Neuron (in vitro differentiated cells): Measurements from ENCODE around the gene TNIK.

Experiments used
- H2AFZ ChIP-seq: one replicate; pipeline ENCODE4 v1.6.1; 2013; ENCODE audit warnings: low read depth, mild to moderate bottlenecking, inconsistent platforms, low read length, moderate library complexity
- H3K27me3 ChIP-seq: one replicate; pipeline ENCODE4 v1.6.1; 2013; ENCODE audit warnings: low read length; ENCODE audit not compliant: insufficient read depth
- H3K36me3 ChIP-seq: one replicate; pipeline ENCODE4 v1.6.1; 2013; ENCODE audit warnings: low read length; ENCODE audit not compliant: insufficient read depth
- H3K4me1 ChIP-seq: one replicate; pipeline ENCODE4 v1.6.1; 2013; ENCODE audit warnings: low read length; ENCODE audit not compliant: insufficient read depth
- H3K4me3 ChIP-seq: 2 replicates; pipeline ENCODE4 v1.5.1; 2013; ENCODE audit warnings: mild to moderate bottlenecking, low read length, moderate library complexity
- H3K9me3 ChIP-seq: one replicate; pipeline ENCODE4 v1.6.1; 2013; ENCODE audit warnings: low read length

The TNIK gene

DNA sequence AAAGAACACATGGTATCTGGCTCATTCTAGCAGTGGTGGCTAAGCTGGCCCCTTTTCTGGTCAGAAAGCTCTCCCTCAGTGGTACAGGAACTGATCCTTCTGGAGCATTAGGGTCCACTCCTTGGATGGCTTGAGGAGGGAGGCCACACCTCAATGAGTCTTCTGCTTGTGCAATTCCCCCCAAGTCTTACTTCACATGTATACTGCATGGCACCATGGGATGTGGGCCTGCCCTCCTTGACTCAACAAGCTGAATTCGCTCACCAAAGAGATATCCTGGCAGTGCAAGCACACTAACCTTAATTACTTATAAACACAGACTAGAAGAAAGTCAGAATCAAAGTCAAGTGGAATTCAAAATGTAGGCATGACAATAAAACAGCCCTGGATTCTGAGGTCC lies 299.9 kb downstream of the TNIK start:
- no peaks in the 10 kb centered on the region for H3K27me3 ChIP-seq
- no peak overlapping the region for H2AFZ ChIP-seq
- peaks cover 28% of the 10 kb centered on the region for H3K36me3 ChIP-seq
- H3K9me3 ChIP-seq, result peaks cover 7% of the 10 kb centered on the region
- H3K4me1 ChIP-seq, result peaks cover 6% of the 10 kb centered on the region
- H3K4me3 ChIP-seq, result no peak overlapping the region

DNA sequence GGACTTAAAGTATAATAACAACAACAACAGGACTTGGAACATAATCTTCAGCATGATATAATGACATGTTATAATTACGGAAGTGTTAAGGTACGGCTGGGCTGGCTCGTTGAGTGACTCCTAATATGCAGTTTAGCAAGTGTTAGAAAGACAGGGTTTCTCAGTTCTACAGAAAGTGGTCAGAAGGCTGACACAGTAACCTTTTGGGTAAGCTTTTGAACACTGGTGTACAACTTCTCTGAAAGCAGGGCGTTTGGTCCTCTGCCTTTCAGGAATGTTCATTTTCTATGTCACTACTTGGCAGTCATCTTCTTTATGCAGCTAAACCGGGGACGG lies 300.4 kb downstream of the TNIK start:
- H3K36me3 ChIP-seq, result peaks cover 28% of the 10 kb centered on the region
- peaks cover 7% of the 10 kb centered on the region for H3K9me3 ChIP-seq
- no peaks in the 10 kb centered on the region for H3K27me3 ChIP-seq
- H3K4me1 ChIP-seq, result peaks cover 9% of the 10 kb centered on the region
- no peak overlapping the region for H2AFZ ChIP-seq
- H3K4me3 ChIP-seq, result no peak overlapping the region

DNA sequence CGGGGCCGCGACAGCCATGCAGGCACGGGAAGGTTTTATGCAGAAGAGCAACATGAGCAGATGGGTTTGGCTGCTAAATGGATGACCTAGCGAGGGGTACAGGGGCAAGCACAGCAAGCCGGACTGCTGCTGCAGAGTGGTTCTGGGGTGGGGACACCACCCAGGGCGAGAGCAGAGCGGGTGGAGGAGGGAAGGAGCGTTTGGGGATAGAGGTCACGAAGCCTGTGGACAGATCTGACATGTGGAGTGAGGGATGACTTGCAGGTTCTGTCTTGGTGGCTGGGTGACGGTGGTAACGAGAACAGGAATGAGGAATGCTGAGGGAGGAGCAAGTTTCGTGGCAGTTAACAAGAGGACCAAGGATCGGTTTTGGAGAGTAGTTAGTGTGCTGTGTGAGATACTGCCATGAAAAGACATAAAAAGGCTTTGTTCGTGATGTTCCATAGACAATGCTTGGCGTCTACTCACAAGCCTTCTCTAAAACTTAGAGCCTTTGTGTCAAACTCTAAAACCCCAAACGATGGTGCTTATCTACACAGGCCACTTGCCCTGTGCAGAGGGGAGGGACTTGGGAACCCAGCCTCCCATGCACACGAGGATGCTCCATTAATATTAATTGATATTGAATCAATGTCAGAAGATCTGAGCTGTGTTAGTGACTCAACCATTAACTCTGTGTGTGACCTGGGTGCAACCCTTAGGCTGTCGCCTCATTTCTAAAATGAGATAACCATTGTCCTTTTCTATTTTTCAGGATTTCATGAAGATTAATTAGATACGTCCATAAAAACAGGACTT lies 301.0 kb downstream of the TNIK start:
- Histone ChIP-seq H3K9me3 (peaks cover 7% of the 10 kb centered on the region), H3K36me3 (peaks cover 28% of the 10 kb centered on the region), H3K4me3 (no peak overlapping the region), H3K27me3 (no peaks in the 10 kb centered on the region), H2AFZ (no peak overlapping the region), H3K4me1 (peaks cover 9% of the 10 kb centered on the region)

DNA sequence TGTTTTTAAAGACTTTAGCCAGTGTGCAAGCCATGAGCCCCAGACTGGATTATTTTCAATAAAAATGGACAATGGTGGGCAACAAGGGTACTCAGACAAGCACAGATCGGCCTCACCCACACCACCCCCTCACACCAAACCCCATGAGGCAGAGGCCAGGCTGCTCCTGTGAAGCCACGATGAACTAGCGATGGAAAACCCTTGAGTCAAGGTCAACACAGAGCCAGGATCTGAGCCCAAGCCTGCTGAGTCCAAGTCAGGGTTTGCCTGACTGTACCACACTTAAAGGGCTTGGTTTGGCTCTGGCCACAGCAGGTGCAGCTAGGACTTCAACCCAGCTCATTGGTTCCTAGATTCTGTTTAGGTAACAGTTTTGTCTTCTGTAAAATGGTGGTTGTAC lies 302.2 kb downstream of the TNIK start:
- Histone ChIP-seq H3K4me1 (peaks cover 9% of the 10 kb centered on the region), H3K36me3 (peaks cover 27% of the 10 kb centered on the region), H2AFZ (no peak overlapping the region), H3K27me3 (no peaks in the 10 kb centered on the region), H3K4me3 (no peak overlapping the region), H3K9me3 (peaks cover 3% of the 10 kb centered on the region)

DNA sequence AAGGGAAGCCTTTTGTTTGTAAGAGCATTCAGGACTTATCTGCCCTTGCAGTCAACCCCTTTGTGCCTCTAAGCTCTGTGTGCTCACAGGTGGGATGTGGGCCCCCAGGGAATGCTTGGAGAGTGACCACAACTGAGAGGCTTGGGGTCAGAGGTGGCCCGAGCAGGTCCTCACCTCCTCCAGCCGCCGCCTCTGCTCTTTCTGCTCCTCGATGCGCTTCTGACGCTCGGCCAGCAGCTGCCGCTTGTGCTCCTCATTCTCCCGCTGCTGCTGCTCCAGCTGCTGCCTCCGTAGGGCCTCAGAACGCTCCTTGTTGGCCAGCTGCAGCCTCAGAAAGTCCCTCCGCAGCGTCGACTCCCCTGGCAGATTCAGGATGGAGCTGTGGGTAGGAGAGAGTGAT lies 302.9 kb downstream of the TNIK start:
- H3K36me3 ChIP-seq, result peaks cover 25% of the 10 kb centered on the region

DNA sequence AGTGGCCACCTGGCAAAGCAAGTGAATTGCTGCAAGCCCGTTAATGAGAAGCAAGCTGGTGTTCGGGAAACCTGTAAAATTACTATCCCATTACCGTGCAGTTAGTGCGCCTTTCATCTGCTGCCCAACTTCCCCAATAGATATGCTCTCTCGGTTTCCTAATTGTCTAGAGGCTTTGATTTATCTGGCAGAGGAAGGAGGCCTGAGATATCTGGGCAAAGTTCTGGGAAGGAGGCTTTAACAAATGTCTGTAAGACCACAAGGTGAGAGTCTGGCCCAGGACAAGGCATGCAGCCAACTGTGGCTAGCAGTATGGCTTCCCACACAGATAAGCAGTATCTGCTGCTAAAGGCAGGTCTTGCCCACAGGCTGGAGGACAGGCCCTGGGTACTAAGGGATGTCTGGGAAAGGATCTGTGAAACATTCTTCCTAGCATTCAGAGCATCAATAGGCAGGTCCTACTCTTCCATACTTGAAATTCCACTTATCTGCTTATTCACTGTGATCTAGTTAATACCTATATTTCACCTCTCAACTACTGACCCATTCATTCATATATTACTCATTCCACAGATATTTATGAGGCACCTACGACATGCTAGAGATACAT lies 303.7 kb downstream of the TNIK start:
- Histone ChIP-seq H3K4me3 (no peak overlapping the region), H3K36me3 (peaks cover 27% of the 10 kb centered on the region)

More for the DNA sequence above, 302.9 kb downstream of the TNIK start:
- Histone ChIP-seq H3K9me3 (no peaks in the 10 kb centered on the region), H3K27me3 (no peaks in the 10 kb centered on the region), H2AFZ (no peak overlapping the region), H3K4me1 (peaks cover 9% of the 10 kb centered on the region), H3K4me3 (no peak overlapping the region)

DNA sequence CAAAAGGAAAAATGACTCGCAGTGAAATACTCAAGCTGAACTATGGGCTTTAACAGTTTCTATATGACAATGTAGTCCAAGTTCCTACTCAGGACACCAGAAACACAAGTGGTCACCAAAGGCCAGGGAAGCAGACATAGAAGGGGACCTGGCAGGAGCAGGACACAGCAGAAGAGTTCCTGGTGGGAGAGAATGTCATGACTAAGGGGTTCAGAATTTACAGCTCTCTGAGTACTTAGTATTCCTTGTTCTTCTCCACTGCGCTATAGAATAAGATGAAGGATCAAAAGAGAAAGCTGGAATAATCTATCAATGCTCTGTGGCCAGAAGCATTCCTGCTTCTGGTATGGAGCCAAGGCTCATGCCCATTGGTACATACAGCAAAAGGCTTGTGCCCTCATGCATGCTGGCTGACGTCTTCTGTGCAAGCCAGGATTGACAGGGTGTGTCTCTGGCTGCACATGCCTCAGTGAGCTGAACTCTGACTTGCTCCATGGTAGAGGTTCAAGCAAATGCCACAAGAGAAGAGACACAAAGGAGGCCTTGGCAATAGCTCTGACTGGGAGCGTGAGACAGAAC lies 305.0 kb downstream of the TNIK start:
- Histone ChIP-seq H3K9me3 (no peaks in the 10 kb centered on the region), H3K27me3 (no peaks in the 10 kb centered on the region), H2AFZ (no peak overlapping the region), H3K4me3 (no peak overlapping the region), H3K36me3 (peaks cover 24% of the 10 kb centered on the region), H3K4me1 (peaks cover 9% of the 10 kb centered on the region)

More for the DNA sequence above, 303.7 kb downstream of the TNIK start:
- Histone ChIP-seq H3K4me1 (peaks cover 9% of the 10 kb centered on the region), H3K9me3 (no peaks in the 10 kb centered on the region), H2AFZ (no peak overlapping the region), H3K27me3 (no peaks in the 10 kb centered on the region)

DNA sequence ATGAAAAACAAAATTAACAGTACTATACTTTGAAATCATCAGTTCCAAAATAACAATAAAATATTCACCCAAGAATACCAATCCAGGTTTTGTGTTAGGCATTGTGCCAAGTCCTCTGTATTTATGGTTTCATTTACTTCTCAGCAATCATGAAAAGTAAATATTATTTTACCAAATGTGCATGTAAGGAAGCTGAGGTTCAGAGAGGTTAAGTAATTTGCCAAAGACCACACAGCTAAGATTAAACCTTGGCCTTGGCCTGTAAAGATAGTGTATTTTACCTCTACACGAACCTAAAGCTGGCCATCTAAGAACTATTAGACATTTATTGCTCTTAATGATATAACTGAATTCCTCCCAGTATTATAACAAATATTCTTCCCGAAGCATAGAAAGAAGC lies 309.3 kb downstream of the TNIK start:
- peaks cover 4% of the 10 kb centered on the region for H3K36me3 ChIP-seq
- H3K9me3 ChIP-seq, result no peaks in the 10 kb centered on the region
- H3K27me3 ChIP-seq, result no peaks in the 10 kb centered on the region
- peaks cover 3% of the 10 kb centered on the region for H3K4me1 ChIP-seq
- H3K4me3 ChIP-seq, result no peak overlapping the region
- H2AFZ ChIP-seq, result no peak overlapping the region

DNA sequence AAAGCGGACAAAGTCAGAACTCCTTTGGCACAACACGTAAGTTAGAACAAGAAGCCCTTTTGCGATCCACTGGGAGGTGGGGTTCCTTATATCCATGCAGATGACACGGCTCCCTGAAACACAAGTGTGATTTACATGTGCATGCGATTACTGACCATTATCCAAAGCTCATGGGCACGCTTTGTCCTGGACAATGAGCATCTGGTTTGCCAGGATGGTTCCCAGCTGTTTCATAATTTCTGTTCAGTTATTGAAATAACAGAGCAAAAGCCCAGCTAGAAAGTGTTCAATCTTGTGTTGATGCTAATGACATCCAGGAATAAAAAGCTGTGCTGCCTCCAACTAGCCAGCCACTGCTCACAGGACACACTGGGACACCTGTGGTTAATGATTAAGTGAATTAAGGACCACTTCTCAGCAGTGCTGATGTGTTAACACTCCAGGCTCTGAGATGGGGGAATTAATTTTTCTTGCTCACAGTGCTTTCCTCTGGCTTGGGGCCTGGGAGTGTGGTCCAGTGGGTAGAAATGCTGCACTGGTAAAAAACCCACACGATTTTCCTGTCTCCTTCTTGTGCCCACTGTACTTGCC lies 310.6 kb downstream of the TNIK start:
- H3K9me3 ChIP-seq, result no peaks in the 10 kb centered on the region

DNA sequence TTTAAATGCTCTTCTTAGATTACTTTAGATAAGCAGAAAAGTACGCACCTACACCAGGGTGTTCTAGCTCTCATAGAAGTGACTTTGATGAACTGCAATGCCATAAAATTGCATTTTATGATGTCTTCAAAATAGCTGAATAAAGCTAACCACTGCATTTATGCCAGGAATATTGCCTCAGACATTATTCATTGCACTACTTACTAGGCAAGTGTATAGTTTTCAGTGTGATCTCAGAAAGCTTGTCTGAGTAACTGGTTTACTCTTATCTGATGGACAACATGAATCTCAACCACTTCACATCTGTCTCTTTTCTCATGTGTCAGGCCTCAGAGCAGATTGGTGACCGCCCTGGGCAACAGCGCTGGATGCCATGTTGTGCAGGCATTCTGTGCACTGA lies 314.4 kb downstream of the TNIK start:
- H3K4me1 ChIP-seq, result no peaks in the 10 kb centered on the region
- H3K27me3 ChIP-seq, result no peaks in the 10 kb centered on the region
- H3K9me3 ChIP-seq, result no peaks in the 10 kb centered on the region
- no peak overlapping the region for H2AFZ ChIP-seq
- H3K36me3 ChIP-seq, result peaks cover 3% of the 10 kb centered on the region
- H3K4me3 ChIP-seq, result no peak overlapping the region

More for the DNA sequence above, 310.6 kb downstream of the TNIK start:
- H3K36me3 ChIP-seq, result peaks cover 6% of the 10 kb centered on the region
- H3K4me3 ChIP-seq, result no peak overlapping the region
- H2AFZ ChIP-seq, result no peak overlapping the region
- no peaks in the 10 kb centered on the region for H3K4me1 ChIP-seq
- H3K27me3 ChIP-seq, result no peaks in the 10 kb centered on the region

DNA sequence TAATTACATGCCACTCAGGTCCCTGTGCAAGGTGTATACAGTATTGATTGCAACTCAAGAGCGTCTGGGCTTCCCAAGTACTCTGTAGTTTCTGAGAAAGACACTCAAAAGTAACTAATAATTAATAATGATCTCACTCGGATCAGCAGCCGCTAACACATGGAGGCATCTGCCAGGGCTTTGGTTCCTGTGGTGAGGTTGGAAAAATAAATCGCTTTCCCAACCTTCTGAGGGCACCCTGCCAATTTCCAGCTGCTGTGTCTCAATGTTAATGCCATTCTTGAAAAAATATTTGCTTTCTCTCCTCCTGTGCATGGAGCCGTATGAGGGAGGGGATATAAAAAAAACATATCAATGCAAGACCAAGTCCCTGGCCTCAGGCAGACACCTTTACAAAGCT lies 317.2 kb downstream of the TNIK start:
- H3K4me1 ChIP-seq, result no peaks in the 10 kb centered on the region
- no peak overlapping the region for H2AFZ ChIP-seq
- no peak overlapping the region for H3K4me3 ChIP-seq
- H3K9me3 ChIP-seq, result no peaks in the 10 kb centered on the region
- peaks cover 6% of the 10 kb centered on the region for H3K36me3 ChIP-seq
- no peaks in the 10 kb centered on the region for H3K27me3 ChIP-seq

DNA sequence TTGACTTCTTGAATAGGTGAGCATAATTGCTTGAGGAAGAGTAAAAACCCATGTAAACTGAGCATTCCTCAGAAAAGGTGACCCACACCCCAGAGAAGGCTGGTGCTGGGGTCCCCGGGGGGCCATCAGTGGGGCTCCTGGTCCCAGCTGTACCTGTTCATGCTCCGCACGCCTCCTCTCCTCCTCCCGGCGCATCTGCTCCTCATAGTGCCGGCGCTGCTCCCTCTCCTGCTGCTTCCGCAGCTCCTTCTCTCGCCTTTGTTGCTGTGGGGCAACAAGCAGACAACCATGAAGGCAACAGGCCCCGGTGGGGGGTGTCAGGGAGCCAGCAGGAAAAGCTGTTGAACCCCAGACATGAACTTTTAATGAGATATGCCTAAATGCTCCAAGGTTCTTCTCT lies 320.0 kb downstream of the TNIK start:
- Histone ChIP-seq H3K36me3 (peaks cover 18% of the 10 kb centered on the region), H3K9me3 (no peaks in the 10 kb centered on the region), H3K4me3 (no peak overlapping the region), H3K27me3 (no peaks in the 10 kb centered on the region), H2AFZ (no peak overlapping the region), H3K4me1 (no peaks in the 10 kb centered on the region)

DNA sequence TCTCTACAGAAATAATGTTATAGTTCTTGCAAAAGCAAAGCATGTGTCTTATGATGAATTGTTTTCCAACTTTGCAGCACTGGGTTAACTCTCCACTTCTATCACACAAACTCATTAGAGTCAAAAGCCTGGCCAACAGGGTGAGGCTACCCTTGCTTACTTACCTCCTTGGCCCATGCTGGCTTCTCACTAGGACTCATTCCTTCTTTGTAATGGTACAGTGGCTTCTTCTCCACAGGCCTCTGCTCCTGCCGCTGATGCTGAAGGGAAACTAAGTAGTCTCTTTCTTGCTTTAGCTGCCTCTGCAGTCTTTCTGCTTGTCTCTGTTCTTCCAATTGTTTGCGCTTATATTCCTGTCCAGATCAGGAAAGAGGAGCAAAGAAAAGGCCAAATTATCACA lies 322.2 kb downstream of the TNIK start:
- no peaks in the 10 kb centered on the region for H3K4me1 ChIP-seq
- peaks cover 18% of the 10 kb centered on the region for H3K36me3 ChIP-seq
- no peaks in the 10 kb centered on the region for H3K27me3 ChIP-seq
- H3K9me3 ChIP-seq, result no peaks in the 10 kb centered on the region
- no peak overlapping the region for H3K4me3 ChIP-seq
- no peak overlapping the region for H2AFZ ChIP-seq
